HG02759 (cell line): ENCODE results near the gene EVX2.

Experiments
- ATAC-seq: cut with Tn5 transposase; IDR thresholded peaks from one replicate; pipeline ENCODE4 v1.9.1; 2021; ENCODE audit warnings: mild to moderate bottlenecking, moderate library complexity; ENCODE audit not compliant: unreplicated experiment

The EVX2 gene

GRCh38 chr2:176122052-176122682 lies 38.4 kb upstream of the EVX2 start:
- no peak for ATAC-seq

- ATAC-seq, result no peak
Observed at GRCh38 chr2:176121190-176122051, 37.7 kb upstream of the EVX2 start.

GRCh38 chr2:176120364-176121189 lies 36.8 kb upstream of the EVX2 start:
- ATAC-seq, result no peak

- no peak for ATAC-seq
Observed at GRCh38 chr2:176118601-176119339, 35.0 kb upstream of the EVX2 start.

GRCh38 chr2:176117823-176118371 lies 34.1 kb upstream of the EVX2 start:
- no peak for ATAC-seq

GRCh38 chr2:176117162-176117822 lies 33.5 kb upstream of the EVX2 start:
- no peak for ATAC-seq

GRCh38 chr2:176115883-176116813 lies 32.4 kb upstream of the EVX2 start, which contains the start of gene HOXD10:
Gene HOXD10 (plus strand): TSS chr2:176116778. CDS start chr2:176116834, 56 bp downstream.
- ATAC-seq, result no peak

- no peak for ATAC-seq
Observed at GRCh38 chr2:176114930-176115625, 31.3 kb upstream of the EVX2 start.

- no peak for ATAC-seq
Observed at GRCh38 chr2:176114120-176114929, 30.6 kb upstream of the EVX2 start.

GRCh38 chr2:176112375-176113302 lies 28.9 kb upstream of the EVX2 start:
- no peak for ATAC-seq

GRCh38 chr2:176111846-176112374 lies 28.1 kb upstream of the EVX2 start:
- no peak for ATAC-seq

- ATAC-seq, result no peak
Observed at GRCh38 chr2:176111309-176111663, 27.5 kb upstream of the EVX2 start.

GRCh38 chr2:176110415-176111308 lies 26.9 kb upstream of the EVX2 start:
- ATAC-seq, result no peak

- ATAC-seq, result no peak
Observed at GRCh38 chr2:176109946-176110345, 26.2 kb upstream of the EVX2 start.
